Panc1 (cell line): ENCODE measurements around the gene ARHGEF12. TPM values are rescaled to one million over a fixed set of nuclear protein-coding genes. Genes with fewer than 3 reads are reported as not detected.

ENCODE experiments used
- ATAC-seq: fragments of 200-7000 bp; cut with Tn5 transposase; 2 replicates; pipeline ENCODE4 v1.9.1; 2020; ENCODE audit warnings: mild to moderate bottlenecking, moderate library complexity
- BruUV-seq: library from RNA; stranded (reverse); fragments of 400-500 nt; replicated peaks from 2 replicates; lab custom pipeline; 2021; lab: Mats Ljungman, UMichigan
- CTCF ChIA-PET: fragments of 300-600 bp; sonication (Branson Sonifier 250); formaldehyde crosslinking; loops from one replicate; lab custom pipeline; 2022; ENCODE audit warnings: antibody characterized with exemption; lab: Charles Lee
- POLR2A ChIA-PET: fragments of 300-600 bp; sonication (Branson Sonifier 250); formaldehyde crosslinking; loops from one replicate; lab custom pipeline; 2022; ENCODE audit warnings: antibody characterized with exemption; lab: Charles Lee
- DNase-seq: peaks from one replicate; pipeline ENCODE4 v3.0.0-alpha.2; 2010; ENCODE audit warnings: low read depth, low spot score
- H3K27ac ChIP-seq: 2 replicates; pipeline ENCODE4 v1.5.1; 2011; ENCODE audit warnings: mild to moderate bottlenecking, low read length, inconsistent platforms
- H3K27me3 ChIP-seq: fragments of 200-500 bp; sonication (Bioruptor generic); 2 replicates; pipeline ENCODE4 v1.6.0; 2014; ENCODE audit warnings: low read length, inconsistent platforms; ENCODE audit not compliant: control insufficient read depth, insufficient read depth
- H3K36me3 ChIP-seq: fragments of 200-500 bp; sonication (Bioruptor generic); 2 replicates; pipeline ENCODE4 v1.5.1; 2014; ENCODE audit warnings: inconsistent platforms, mild to moderate bottlenecking, low read length, moderate library complexity; ENCODE audit not compliant: control insufficient read depth, insufficient read depth
- H3K4me1 ChIP-seq: 2 replicates; pipeline ENCODE4 v1.5.1; 2011; ENCODE audit warnings: inconsistent platforms, mild to moderate bottlenecking, low read length, moderate library complexity; ENCODE audit not compliant: control insufficient read depth, insufficient read depth
- H3K4me3 ChIP-seq, 2 experiments: 2 replicates each; pipeline ENCODE4 v1.5.1; 2011 to 2012; ENCODE audit warnings: low read depth in 2 of 2, low read length in 2 of 2, mild to moderate bottlenecking in 2 of 2, inconsistent platforms in 1 of 2, moderate library complexity in 1 of 2
- H3K9me3 ChIP-seq: fragments of 200-500 bp; sonication (Bioruptor generic); 2 replicates; pipeline ENCODE4 v1.5.1; 2014; ENCODE audit warnings: low read depth, mild to moderate bottlenecking, inconsistent platforms, low read length, moderate library complexity; ENCODE audit not compliant: control insufficient read depth, insufficient read depth
- CTCF ChIP-seq: fragments of 450-650 bp; IDR thresholded peaks from 2 replicates; pipeline ENCODE4 v1.5.1; 2017; ENCODE audit warnings: mild to moderate bottlenecking
- POLR2AphosphoS5 ChIP-seq: IDR thresholded peaks from 2 replicates; pipeline ENCODE4 v1.6.1; 2012; ENCODE audit warnings: mild to moderate bottlenecking, low read depth, low read length, moderate library complexity
- REST ChIP-seq, 2 experiments: IDR thresholded peaks; 2 replicates each; pipeline ENCODE4 v1.6.1; 2011 to 2012; ENCODE audit warnings: low read depth in 2 of 2, control low read depth in 1 of 2, low read length in 1 of 2, mild to moderate bottlenecking in 1 of 2, moderate library complexity in 1 of 2; ENCODE audit not compliant: insufficient read depth in 1 of 2
- SIN3A ChIP-seq: IDR thresholded peaks from 2 replicates; pipeline ENCODE4 v1.6.1; 2012; ENCODE audit warnings: low read depth, mild to moderate bottlenecking, low read length, moderate library complexity, borderline replicate concordance; ENCODE audit not compliant: insufficient read depth
- TCF7L2 ChIP-seq: IDR thresholded peaks from 2 replicates; pipeline ENCODE4 v1.6.1; 2011; ENCODE audit warnings: mild to moderate bottlenecking, low read depth, low read length, inconsistent platforms
- in situ Hi-C: cut with HindIII; loops from 2 replicates; pipeline ENCODE4 v1.10.0; 2016; ENCODE audit warnings: low sequenced_read_pairs, low pct_unique_long_range_greater_than_20kb
- intact Hi-C: fragments of 100-400 bp; cut with micrococcal nuclease; formaldehyde crosslinking; loops from one replicate; pipeline ENCODE4 v1.10.0; 2022; ENCODE audit not compliant: unreplicated experiment
- total RNA-seq: library from RNA; stranded (reverse); gene quantifications from one replicate; pipeline ENCODE4 v1.2.1, GENCODE V29; 2021; ENCODE audit not compliant: unreplicated experiment

The ARHGEF12 gene
- total RNA-seq, 1 experiment from 2014 or later: 182 TPM

GRCh38 chr11:120500414-120501071, 164.3 kb downstream of the ARHGEF12 start:
- intact Hi-C loops: no loop called here
- Histone ChIP-seq H3K36me3 (no peaks in the 10 kb centered on the region), H3K4me1 (no peaks in the 10 kb centered on the region; the same call in 1 of the 2 replicates), H3K9me3 (no peaks in the 10 kb centered on the region), H3K27me3 (no peaks in the 10 kb centered on the region), H3K27ac (no peak overlapping the region), H3K4me3 (no peak overlapping the region)
- ChIA-PET POLR2A (interaction anchor here (0.7 kb wide), 2 partner anchors 70 to 196 kb away, joined by 3 to 4 read pairs; no protein-coding TSS in a partner anchor), CTCF (interaction anchor here (0.6 to 1.0 kb wide), 2 partner anchors 12 to 103 kb away, joined by 3 to 5 read pairs; no protein-coding TSS in a partner anchor)
- in situ Hi-C loops: no loop called here
- DNase-seq (no peak), ATAC-seq (no peak)
- TF ChIP-seq REST (IDR thresholded peaks at IDR 0.05; ENCODE audit: insufficient read depth in 1 of 2, low read depth in 2 of 2, low read length in 1 of 2): no peak
- no peak for TF ChIP-seq POLR2AphosphoS5
- no peak for TF ChIP-seq TCF7L2
- TF ChIP-seq CTCF: no peak
- no peak for TF ChIP-seq SIN3A
- no TSS peak for BruUV-seq

GRCh38 chr11:120501440-120501839, 165.2 kb downstream of the ARHGEF12 start:
- intact Hi-C loops: no loop called here
- ATAC-seq (no peak), DNase-seq (no peak)
- Histone ChIP-seq H3K4me1 (no peaks in the 10 kb centered on the region; the same call in 1 of the 2 replicates), H3K9me3 (no peaks in the 10 kb centered on the region), H3K36me3 (no peaks in the 10 kb centered on the region), H3K27ac (no peak overlapping the region), H3K4me3 (no peak overlapping the region), H3K27me3 (no peaks in the 10 kb centered on the region)
- ChIA-PET CTCF (no interaction called here), POLR2A (no interaction called here)
- TF ChIP-seq REST (IDR thresholded peaks at IDR 0.05; ENCODE audit: insufficient read depth in 1 of 2, low read depth in 2 of 2, low read length in 1 of 2) (no peak), SIN3A (no peak), CTCF (no peak), POLR2AphosphoS5 (no peak), TCF7L2 (no peak)
- BruUV-seq: no TSS peak
- in situ Hi-C loops: no loop called here
